ENCODE results near the gene PRAC1.

DNA sequence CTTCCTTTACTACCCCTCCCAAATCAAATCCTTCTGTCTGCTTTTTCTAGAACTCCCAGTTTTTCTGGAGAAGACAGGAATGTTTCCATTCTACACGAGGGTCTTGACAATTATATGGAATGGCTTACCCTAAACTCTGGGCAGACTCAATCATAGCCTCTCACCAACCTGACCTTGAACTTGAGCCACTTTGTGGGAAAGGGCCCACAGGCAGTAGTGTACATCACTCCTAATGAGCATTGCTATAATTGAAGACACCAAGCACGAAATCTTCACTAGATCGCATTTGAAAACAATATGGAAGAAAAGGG lies 7.9 kb upstream of the PRAC1 start:
- TF ChIP-seq, protein P1, sequence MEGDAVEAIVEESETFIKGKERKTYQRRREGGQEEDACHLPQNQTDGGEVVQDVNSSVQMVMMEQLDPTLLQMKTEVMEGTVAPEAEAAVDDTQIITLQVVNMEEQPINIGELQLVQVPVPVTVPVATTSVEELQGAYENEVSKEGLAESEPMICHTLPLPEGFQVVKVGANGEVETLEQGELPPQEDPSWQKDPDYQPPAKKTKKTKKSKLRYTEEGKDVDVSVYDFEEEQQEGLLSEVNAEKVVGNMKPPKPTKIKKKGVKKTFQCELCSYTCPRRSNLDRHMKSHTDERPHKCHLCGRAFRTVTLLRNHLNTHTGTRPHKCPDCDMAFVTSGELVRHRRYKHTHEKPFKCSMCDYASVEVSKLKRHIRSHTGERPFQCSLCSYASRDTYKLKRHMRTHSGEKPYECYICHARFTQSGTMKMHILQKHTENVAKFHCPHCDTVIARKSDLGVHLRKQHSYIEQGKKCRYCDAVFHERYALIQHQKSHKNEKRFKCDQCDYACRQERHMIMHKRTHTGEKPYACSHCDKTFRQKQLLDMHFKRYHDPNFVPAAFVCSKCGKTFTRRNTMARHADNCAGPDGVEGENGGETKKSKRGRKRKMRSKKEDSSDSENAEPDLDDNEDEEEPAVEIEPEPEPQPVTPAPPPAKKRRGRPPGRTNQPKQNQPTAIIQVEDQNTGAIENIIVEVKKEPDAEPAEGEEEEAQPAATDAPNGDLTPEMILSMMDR (conservative IDR thresholded peaks at IDR 0.05 in 1 of 2, IDR thresholded peaks at IDR 0.05 in 1 of 2; ENCODE audit: extremely low read depth in 1 of 2, insufficient read depth in 1 of 2, low read depth in 1 of 2, low read length in 2 of 2) = no peak
- TF ChIP-seq EZH2 (IDR thresholded peaks at IDR 0.05; ENCODE audit: borderline replicate concordance, low read length) = no peak
